Neural cell (in vitro differentiated cells): ENCODE measurements around the gene YPEL1.

Source experiments
- CTCF ChIP-seq: fragments of 450-650 bp; IDR thresholded peaks from 2 replicates; pipeline ENCODE4 v1.5.1; 2014; ENCODE audit warnings: antibody characterized with exemption, mild to moderate bottlenecking, moderate library complexity; ENCODE audit not compliant: poor library complexity, severe bottlenecking
- POLR2AphosphoS5 ChIP-seq: IDR thresholded peaks from 2 replicates; pipeline ENCODE4 v1.6.1; 2012

DNA sequence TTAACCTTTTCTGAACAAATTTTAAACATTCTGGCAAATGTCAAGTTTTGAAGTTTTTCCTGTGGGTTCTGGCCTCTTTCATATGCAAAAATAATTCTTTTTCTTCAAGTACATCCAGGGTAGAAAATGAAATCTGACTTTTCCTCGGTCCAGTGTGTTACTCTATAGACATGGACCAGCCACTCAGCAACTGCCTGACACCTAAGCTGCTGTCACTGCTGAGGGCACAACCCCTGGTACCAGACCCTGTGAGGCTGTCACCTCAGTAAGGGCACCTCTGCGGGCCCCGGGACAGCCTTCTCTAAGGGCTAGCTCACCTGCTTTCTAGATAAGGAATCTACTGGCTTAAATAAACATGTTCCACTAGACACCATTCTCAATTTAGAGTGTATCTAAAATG is 36.0 kb downstream of the YPEL1 start:
- TF ChIP-seq CTCF (no peak), POLR2AphosphoS5 (no peak)
